Measurements from ENCODE around the gene CD2AP.

The CD2AP gene

DNA sequence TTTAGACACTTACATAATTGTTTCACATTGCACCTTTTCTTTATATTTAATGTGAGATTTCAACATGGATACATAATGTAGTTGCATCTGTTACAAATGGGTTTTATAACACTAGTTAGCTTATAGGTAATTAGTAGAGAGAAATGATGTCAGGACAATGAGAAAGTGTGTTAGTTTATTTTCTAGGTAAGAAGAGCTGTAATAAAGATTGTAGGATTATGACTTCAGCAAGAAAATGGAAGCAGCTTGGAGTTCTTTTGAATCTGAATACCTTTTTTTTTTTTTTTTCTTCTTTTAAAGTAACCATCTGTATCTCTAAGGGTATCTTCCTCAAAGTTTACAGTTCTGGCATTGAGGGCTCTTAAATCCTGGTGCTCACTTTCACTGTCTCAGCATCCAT is 35.3 kb downstream of the CD2AP start:
- ATAC-seq = no peak

DNA sequence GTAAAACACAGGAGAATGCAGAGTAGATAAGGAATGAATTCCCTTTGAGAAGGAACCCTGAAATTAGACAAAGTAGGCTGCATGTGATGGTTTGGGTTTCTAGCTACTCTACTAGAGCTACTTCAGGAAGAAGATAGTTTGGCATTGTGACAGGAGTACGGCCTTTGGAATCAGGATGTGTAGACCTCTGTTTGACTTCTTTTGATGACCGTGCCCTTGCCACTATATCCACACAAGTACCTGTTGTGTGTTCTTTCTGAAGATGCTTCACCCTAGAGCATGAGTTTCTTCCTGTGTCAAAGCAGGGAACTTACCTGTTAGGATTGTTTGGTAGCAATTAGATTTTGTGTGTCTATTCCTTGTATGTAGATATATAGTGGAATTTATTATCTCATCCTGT is 41.7 kb downstream of the CD2AP start:
- TF ChIP-seq PPARA (CRISPR knock-in tag; IDR thresholded peaks at IDR 0.05; ENCODE audit: borderline replicate concordance) (no peak), TOX (CRISPR knock-in tag; IDR thresholded peaks at IDR 0.05; ENCODE audit: borderline replicate concordance) (no peak), ZFP3 (CRISPR knock-in tag; IDR thresholded peaks at IDR 0.05) (no peak), BACH2 (CRISPR knock-in tag; IDR thresholded peaks at IDR 0.05; ENCODE audit: borderline replicate concordance) (no peak), ISL1 (CRISPR knock-in tag; IDR thresholded peaks at IDR 0.05) (no peak), OSR1 (CRISPR knock-in tag; IDR thresholded peaks at IDR 0.05) (no peak), ZNF70 (CRISPR knock-in tag; IDR thresholded peaks at IDR 0.05) (no peak)
- TF ChIP-seq, protein P1, sequence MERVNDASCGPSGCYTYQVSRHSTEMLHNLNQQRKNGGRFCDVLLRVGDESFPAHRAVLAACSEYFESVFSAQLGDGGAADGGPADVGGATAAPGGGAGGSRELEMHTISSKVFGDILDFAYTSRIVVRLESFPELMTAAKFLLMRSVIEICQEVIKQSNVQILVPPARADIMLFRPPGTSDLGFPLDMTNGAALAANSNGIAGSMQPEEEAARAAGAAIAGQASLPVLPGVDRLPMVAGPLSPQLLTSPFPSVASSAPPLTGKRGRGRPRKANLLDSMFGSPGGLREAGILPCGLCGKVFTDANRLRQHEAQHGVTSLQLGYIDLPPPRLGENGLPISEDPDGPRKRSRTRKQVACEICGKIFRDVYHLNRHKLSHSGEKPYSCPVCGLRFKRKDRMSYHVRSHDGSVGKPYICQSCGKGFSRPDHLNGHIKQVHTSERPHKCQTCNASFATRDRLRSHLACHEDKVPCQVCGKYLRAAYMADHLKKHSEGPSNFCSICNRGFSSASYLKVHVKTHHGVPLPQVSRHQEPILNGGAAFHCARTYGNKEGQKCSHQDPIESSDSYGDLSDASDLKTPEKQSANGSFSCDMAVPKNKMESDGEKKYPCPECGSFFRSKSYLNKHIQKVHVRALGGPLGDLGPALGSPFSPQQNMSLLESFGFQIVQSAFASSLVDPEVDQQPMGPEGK (CRISPR knock-in tag; IDR thresholded peaks at IDR 0.05; ENCODE audit: borderline replicate concordance) = no peak
- TF ChIP-seq, protein P2, sequence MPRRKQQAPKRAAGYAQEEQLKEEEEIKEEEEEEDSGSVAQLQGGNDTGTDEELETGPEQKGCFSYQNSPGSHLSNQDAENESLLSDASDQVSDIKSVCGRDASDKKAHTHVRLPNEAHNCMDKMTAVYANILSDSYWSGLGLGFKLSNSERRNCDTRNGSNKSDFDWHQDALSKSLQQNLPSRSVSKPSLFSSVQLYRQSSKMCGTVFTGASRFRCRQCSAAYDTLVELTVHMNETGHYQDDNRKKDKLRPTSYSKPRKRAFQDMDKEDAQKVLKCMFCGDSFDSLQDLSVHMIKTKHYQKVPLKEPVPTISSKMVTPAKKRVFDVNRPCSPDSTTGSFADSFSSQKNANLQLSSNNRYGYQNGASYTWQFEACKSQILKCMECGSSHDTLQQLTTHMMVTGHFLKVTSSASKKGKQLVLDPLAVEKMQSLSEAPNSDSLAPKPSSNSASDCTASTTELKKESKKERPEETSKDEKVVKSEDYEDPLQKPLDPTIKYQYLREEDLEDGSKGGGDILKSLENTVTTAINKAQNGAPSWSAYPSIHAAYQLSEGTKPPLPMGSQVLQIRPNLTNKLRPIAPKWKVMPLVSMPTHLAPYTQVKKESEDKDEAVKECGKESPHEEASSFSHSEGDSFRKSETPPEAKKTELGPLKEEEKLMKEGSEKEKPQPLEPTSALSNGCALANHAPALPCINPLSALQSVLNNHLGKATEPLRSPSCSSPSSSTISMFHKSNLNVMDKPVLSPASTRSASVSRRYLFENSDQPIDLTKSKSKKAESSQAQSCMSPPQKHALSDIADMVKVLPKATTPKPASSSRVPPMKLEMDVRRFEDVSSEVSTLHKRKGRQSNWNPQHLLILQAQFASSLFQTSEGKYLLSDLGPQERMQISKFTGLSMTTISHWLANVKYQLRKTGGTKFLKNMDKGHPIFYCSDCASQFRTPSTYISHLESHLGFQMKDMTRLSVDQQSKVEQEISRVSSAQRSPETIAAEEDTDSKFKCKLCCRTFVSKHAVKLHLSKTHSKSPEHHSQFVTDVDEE (CRISPR knock-in tag; IDR thresholded peaks at IDR 0.05) = no peak
- no peak for ATAC-seq

More for the DNA sequence above, 35.3 kb downstream of the CD2AP start:
- TF ChIP-seq ZNF565 (CRISPR knock-in tag; conservative IDR thresholded peaks at IDR 0.05; ENCODE audit: low read depth) (no peak), GLIS3 (CRISPR knock-in tag; IDR thresholded peaks at IDR 0.05) (no peak), ZC3H10 (CRISPR knock-in tag; IDR thresholded peaks at IDR 0.05) (no peak), RARB (CRISPR knock-in tag; IDR thresholded peaks at IDR 0.05) (no peak), ESRRG (CRISPR knock-in tag; IDR thresholded peaks at IDR 0.05) (no peak), BACH2 (CRISPR knock-in tag; IDR thresholded peaks at IDR 0.05; ENCODE audit: borderline replicate concordance) (no peak), PPARA (CRISPR knock-in tag; IDR thresholded peaks at IDR 0.05; ENCODE audit: borderline replicate concordance) (no peak), ZFP3 (CRISPR knock-in tag; IDR thresholded peaks at IDR 0.05) (no peak), ISL1 (CRISPR knock-in tag; IDR thresholded peaks at IDR 0.05) (no peak), TOX (CRISPR knock-in tag; IDR thresholded peaks at IDR 0.05; ENCODE audit: borderline replicate concordance) (no peak), ZFP30 (CRISPR knock-in tag; IDR thresholded peaks at IDR 0.05) (no peak), ZNF70 (CRISPR knock-in tag; IDR thresholded peaks at IDR 0.05) (no peak), OSR1 (CRISPR knock-in tag; IDR thresholded peaks at IDR 0.05) (no peak)
- TF ChIP-seq, protein P2 (CRISPR knock-in tag; IDR thresholded peaks at IDR 0.05) = no peak
- TF ChIP-seq, protein P3, sequence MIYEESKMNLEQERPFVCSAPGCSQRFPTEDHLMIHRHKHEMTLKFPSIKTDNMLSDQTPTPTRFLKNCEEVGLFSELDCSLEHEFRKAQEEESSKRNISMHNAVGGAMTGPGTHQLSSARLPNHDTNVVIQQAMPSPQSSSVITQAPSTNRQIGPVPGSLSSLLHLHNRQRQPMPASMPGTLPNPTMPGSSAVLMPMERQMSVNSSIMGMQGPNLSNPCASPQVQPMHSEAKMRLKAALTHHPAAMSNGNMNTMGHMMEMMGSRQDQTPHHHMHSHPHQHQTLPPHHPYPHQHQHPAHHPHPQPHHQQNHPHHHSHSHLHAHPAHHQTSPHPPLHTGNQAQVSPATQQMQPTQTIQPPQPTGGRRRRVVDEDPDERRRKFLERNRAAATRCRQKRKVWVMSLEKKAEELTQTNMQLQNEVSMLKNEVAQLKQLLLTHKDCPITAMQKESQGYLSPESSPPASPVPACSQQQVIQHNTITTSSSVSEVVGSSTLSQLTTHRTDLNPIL (CRISPR knock-in tag; IDR thresholded peaks at IDR 0.05; ENCODE audit: low read depth) = no peak

DNA sequence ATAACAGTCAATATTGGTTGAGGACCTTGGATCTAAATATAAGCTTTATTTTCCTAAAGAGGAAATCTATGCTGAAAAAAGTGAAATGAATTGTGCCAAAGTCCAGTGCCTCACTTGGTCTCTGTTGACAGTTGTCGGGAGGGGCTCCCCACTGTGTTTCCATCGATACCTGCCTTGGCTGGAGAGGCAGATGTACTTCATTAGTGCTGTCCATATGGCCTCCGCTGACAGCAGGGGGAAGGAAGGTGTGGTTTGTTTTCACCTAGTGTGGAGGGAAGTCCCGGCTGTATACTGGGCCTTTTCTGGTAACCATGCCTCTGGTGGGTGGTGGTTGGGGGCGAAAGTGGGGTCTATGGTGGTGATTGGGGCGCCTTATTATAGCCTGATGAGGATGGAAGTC is 42.7 kb downstream of the CD2AP start:
- TF ChIP-seq, protein P3 (CRISPR knock-in tag; IDR thresholded peaks at IDR 0.05; ENCODE audit: low read depth) = no peak
- TF ChIP-seq ZNF565 (CRISPR knock-in tag; conservative IDR thresholded peaks at IDR 0.05; ENCODE audit: low read depth) = no peak
- TF ChIP-seq GLIS3 (CRISPR knock-in tag; IDR thresholded peaks at IDR 0.05) = no peak
- TF ChIP-seq CSDC2 (CRISPR knock-in tag; IDR thresholded peaks at IDR 0.05) = no peak
- no peak for TF ChIP-seq ISL1 (CRISPR knock-in tag; IDR thresholded peaks at IDR 0.05)
- no peak for TF ChIP-seq OSR1 (CRISPR knock-in tag; IDR thresholded peaks at IDR 0.05)
- TF ChIP-seq, protein P4, sequence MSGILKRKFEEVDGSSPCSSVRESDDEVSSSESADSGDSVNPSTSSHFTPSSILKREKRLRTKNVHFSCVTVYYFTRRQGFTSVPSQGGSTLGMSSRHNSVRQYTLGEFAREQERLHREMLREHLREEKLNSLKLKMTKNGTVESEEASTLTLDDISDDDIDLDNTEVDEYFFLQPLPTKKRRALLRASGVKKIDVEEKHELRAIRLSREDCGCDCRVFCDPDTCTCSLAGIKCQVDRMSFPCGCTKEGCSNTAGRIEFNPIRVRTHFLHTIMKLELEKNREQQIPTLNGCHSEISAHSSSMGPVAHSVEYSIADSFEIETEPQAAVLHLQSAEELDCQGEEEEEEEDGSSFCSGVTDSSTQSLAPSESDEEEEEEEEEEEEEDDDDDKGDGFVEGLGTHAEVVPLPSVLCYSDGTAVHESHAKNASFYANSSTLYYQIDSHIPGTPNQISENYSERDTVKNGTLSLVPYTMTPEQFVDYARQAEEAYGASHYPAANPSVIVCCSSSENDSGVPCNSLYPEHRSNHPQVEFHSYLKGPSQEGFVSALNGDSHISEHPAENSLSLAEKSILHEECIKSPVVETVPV (CRISPR knock-in tag; IDR thresholded peaks at IDR 0.05) = no peak
- ATAC-seq = no peak

All from SK-N-SH treated with all-trans-retinoic acid at 6 μM for 48 hours (cell line).